ENCODE measurements around the gene CASTOR1.

Gene CASTOR1

GRCh38 chr22:30265131-30265720 is 24.1 kb downstream of the CASTOR1 start:
- no peak overlapping the region for H3K4me3 ChIP-seq (ENCODE audit: low read depth, low read length)
- no peak for TF ChIP-seq CTCF (IDR thresholded peaks at IDR 0.05; ENCODE audit: control insufficient read depth, extremely low read depth, insufficient read depth)
- DNase-seq (ENCODE audit: low read depth): no peak

GRCh38 chr22:30263883-30264282 is 25.4 kb downstream of the CASTOR1 start:
- DNase-seq (ENCODE audit: low read depth): no peak
- TF ChIP-seq CTCF (IDR thresholded peaks at IDR 0.05; ENCODE audit: control insufficient read depth, extremely low read depth, insufficient read depth): no peak

GRCh38 chr22:30262917-30263741 is 26.2 kb downstream of the CASTOR1 start:
- DNase-seq (ENCODE audit: low read depth): no peak
- no peak overlapping the region for H3K4me3 ChIP-seq (ENCODE audit: low read depth, low read length)
- peak; percentile 81 for TF ChIP-seq CTCF (IDR thresholded peaks at IDR 0.05; ENCODE audit: control insufficient read depth, extremely low read depth, insufficient read depth)

More at GRCh38 chr22:30263883-30264282, 25.4 kb downstream of the CASTOR1 start:
- no peak overlapping the region for H3K4me3 ChIP-seq (ENCODE audit: low read depth, low read length)

- no peak for DNase-seq (ENCODE audit: low read depth)
- H3K4me3 ChIP-seq (ENCODE audit: low read depth, low read length): no peak overlapping the region
- no peak for TF ChIP-seq CTCF (IDR thresholded peaks at IDR 0.05; ENCODE audit: control insufficient read depth, extremely low read depth, insufficient read depth)
Measured at GRCh38 chr22:30262112-30262511, 27.2 kb downstream of the CASTOR1 start.

- DNase-seq (ENCODE audit: low read depth): no peak
- no peak for TF ChIP-seq CTCF (IDR thresholded peaks at IDR 0.05; ENCODE audit: control insufficient read depth, extremely low read depth, insufficient read depth)
- no peak overlapping the region for H3K4me3 ChIP-seq (ENCODE audit: low read depth, low read length)
Measured at GRCh38 chr22:30261134-30261533, 28.2 kb downstream of the CASTOR1 start.

GRCh38 chr22:30260682-30261081 is 28.6 kb downstream of the CASTOR1 start:
- TF ChIP-seq CTCF (IDR thresholded peaks at IDR 0.05; ENCODE audit: control insufficient read depth, extremely low read depth, insufficient read depth): no peak
- no peak overlapping the region for H3K4me3 ChIP-seq (ENCODE audit: low read depth, low read length)
- no peak for DNase-seq (ENCODE audit: low read depth)

Data from LNCaP clone FGC (cell line).